Panc1 (cell line): ENCODE results near the gene USP31. TPM values are rescaled to one million over a fixed set of nuclear protein-coding genes. Genes with fewer than 3 reads are reported as not detected.

ENCODE experiments used
- ATAC-seq: fragments of 200-7000 bp; cut with Tn5 transposase; 2 replicates; pipeline ENCODE4 v1.9.1; 2020; ENCODE audit warnings: mild to moderate bottlenecking, moderate library complexity
- BruUV-seq: library from RNA; stranded (reverse); fragments of 400-500 nt; replicated peaks from 2 replicates; lab custom pipeline; 2021; lab: Mats Ljungman, UMichigan
- CTCF ChIA-PET: fragments of 300-600 bp; sonication (Branson Sonifier 250); formaldehyde crosslinking; loops from one replicate; lab custom pipeline; 2022; ENCODE audit warnings: antibody characterized with exemption; lab: Charles Lee
- POLR2A ChIA-PET: fragments of 300-600 bp; sonication (Branson Sonifier 250); formaldehyde crosslinking; loops from one replicate; lab custom pipeline; 2022; ENCODE audit warnings: antibody characterized with exemption; lab: Charles Lee
- DNase-seq: peaks from one replicate; pipeline ENCODE4 v3.0.0-alpha.2; 2010; ENCODE audit warnings: low read depth, low spot score
- H3K27ac ChIP-seq: 2 replicates; pipeline ENCODE4 v1.5.1; 2011; ENCODE audit warnings: mild to moderate bottlenecking, low read length, inconsistent platforms
- H3K27me3 ChIP-seq: fragments of 200-500 bp; sonication (Bioruptor generic); 2 replicates; pipeline ENCODE4 v1.6.0; 2014; ENCODE audit warnings: low read length, inconsistent platforms; ENCODE audit not compliant: control insufficient read depth, insufficient read depth
- H3K36me3 ChIP-seq: fragments of 200-500 bp; sonication (Bioruptor generic); 2 replicates; pipeline ENCODE4 v1.5.1; 2014; ENCODE audit warnings: inconsistent platforms, mild to moderate bottlenecking, low read length, moderate library complexity; ENCODE audit not compliant: control insufficient read depth, insufficient read depth
- H3K4me1 ChIP-seq: 2 replicates; pipeline ENCODE4 v1.5.1; 2011; ENCODE audit warnings: inconsistent platforms, mild to moderate bottlenecking, low read length, moderate library complexity; ENCODE audit not compliant: control insufficient read depth, insufficient read depth
- H3K4me3 ChIP-seq, 2 experiments: 2 replicates each; pipeline ENCODE4 v1.5.1; 2011 to 2012; ENCODE audit warnings: low read depth in 2 of 2, low read length in 2 of 2, mild to moderate bottlenecking in 2 of 2, inconsistent platforms in 1 of 2, moderate library complexity in 1 of 2
- H3K9me3 ChIP-seq: fragments of 200-500 bp; sonication (Bioruptor generic); 2 replicates; pipeline ENCODE4 v1.5.1; 2014; ENCODE audit warnings: low read depth, mild to moderate bottlenecking, inconsistent platforms, low read length, moderate library complexity; ENCODE audit not compliant: control insufficient read depth, insufficient read depth
- CTCF ChIP-seq: fragments of 450-650 bp; IDR thresholded peaks from 2 replicates; pipeline ENCODE4 v1.5.1; 2017; ENCODE audit warnings: mild to moderate bottlenecking
- POLR2AphosphoS5 ChIP-seq: IDR thresholded peaks from 2 replicates; pipeline ENCODE4 v1.6.1; 2012; ENCODE audit warnings: mild to moderate bottlenecking, low read depth, low read length, moderate library complexity
- REST ChIP-seq, 2 experiments: IDR thresholded peaks; 2 replicates each; pipeline ENCODE4 v1.6.1; 2011 to 2012; ENCODE audit warnings: low read depth in 2 of 2, control low read depth in 1 of 2, low read length in 1 of 2, mild to moderate bottlenecking in 1 of 2, moderate library complexity in 1 of 2; ENCODE audit not compliant: insufficient read depth in 1 of 2
- SIN3A ChIP-seq: IDR thresholded peaks from 2 replicates; pipeline ENCODE4 v1.6.1; 2012; ENCODE audit warnings: low read depth, mild to moderate bottlenecking, low read length, moderate library complexity, borderline replicate concordance; ENCODE audit not compliant: insufficient read depth
- TCF7L2 ChIP-seq: IDR thresholded peaks from 2 replicates; pipeline ENCODE4 v1.6.1; 2011; ENCODE audit warnings: mild to moderate bottlenecking, low read depth, low read length, inconsistent platforms
- in situ Hi-C: cut with HindIII; loops from 2 replicates; pipeline ENCODE4 v1.10.0; 2016; ENCODE audit warnings: low sequenced_read_pairs, low pct_unique_long_range_greater_than_20kb
- intact Hi-C: fragments of 100-400 bp; cut with micrococcal nuclease; formaldehyde crosslinking; loops from one replicate; pipeline ENCODE4 v1.10.0; 2022; ENCODE audit not compliant: unreplicated experiment
- total RNA-seq: library from RNA; stranded (reverse); gene quantifications from one replicate; pipeline ENCODE4 v1.2.1, GENCODE V29; 2021; ENCODE audit not compliant: unreplicated experiment

USP31 gene
- total RNA-seq, 1 experiment from 2014 or later: 27.2 TPM

- Histone ChIP-seq H3K4me3 (peak overlapping the region; percentile 80 to 86), H3K9me3 (no peaks in the 10 kb centered on the region), H3K4me1 (peaks cover 44% of the 10 kb centered on the region), H3K36me3 (no peaks in the 10 kb centered on the region; the same call in 1 of the 2 replicates), H3K27ac (peak overlapping the region; percentile 87), H3K27me3 (no peaks in the 10 kb centered on the region)
- ATAC-seq (no peak), DNase-seq (no peak)
- CTCF ChIA-PET: no interaction called here
- POLR2A ChIA-PET: no interaction called here
- no peak for TF ChIP-seq POLR2AphosphoS5
- TF ChIP-seq CTCF: no peak
- no peak for TF ChIP-seq REST (IDR thresholded peaks at IDR 0.05; ENCODE audit: insufficient read depth in 1 of 2, low read depth in 2 of 2, low read length in 1 of 2)
- TF ChIP-seq SIN3A: no peak
- intact Hi-C loops: no loop called here
- BruUV-seq: TSS peak; percentile 73
- in situ Hi-C loops: no loop called here
Observed at GRCh38 chr16:23147666-23148065, 1.6 kb downstream of the USP31 start.

DNA sequence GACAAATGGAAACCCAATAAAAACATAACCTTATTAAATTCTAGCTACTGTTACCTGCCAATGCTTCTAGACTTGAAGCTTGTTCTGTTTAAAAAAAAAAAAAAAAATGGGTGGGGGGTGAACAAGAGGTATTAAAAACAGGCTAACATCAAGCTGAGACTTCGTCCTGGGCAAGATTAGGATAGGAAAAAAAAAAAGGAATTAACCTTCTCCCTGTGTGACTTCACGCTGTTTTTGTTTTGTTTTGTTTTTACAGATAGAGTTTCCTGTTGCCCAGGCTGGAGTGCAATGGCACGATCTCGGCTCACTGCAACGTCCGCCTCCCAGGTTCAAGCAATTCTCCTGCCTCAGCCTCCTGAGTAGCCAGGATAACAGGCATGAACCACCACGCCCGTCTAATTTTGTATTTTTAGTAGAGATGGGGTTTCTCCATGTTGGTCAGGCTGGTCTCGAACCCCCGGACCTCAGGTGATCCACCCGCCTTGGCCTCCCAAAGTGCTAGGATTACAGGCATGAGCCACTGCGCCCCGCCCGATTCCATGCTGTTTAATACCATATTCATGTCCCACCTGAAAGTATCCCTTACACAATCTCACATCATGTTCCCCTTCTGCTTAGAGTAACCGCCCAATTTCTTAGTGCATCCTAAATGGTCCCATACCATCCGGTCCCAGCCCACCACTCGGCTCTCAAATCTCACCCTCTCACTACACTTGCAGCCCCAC lies 2.2 kb downstream of the USP31 start:
- Histone ChIP-seq H3K27me3 (no peaks in the 10 kb centered on the region), H3K9me3 (no peaks in the 10 kb centered on the region), H3K4me1 (peaks cover 50% of the 10 kb centered on the region), H3K36me3 (no peaks in the 10 kb centered on the region; the same call in 1 of the 2 replicates), H3K4me3 (peak overlapping the region; percentile 80 to 86), H3K27ac (peak overlapping the region; percentile 87)
- in situ Hi-C loops: no loop called here
- DNase-seq (no peak), ATAC-seq (no peak)
- BruUV-seq: no TSS peak
- intact Hi-C loops: no loop called here
- ChIA-PET CTCF (no interaction called here), POLR2A (interaction anchor here (0.6 kb wide), 2 partner anchors 77 to 427 kb away, joined by 3 to 9 read pairs; no protein-coding TSS in a partner anchor)
- TF ChIP-seq TCF7L2: no peak

GRCh38 chr16:23145608-23146007 lies 3.6 kb downstream of the USP31 start:
- POLR2A ChIA-PET: interaction anchor here (0.7 kb wide), 1 partner anchor 788 kb away, joined by 3 read pairs; no protein-coding TSS in a partner anchor
- no peaks in the 10 kb centered on the region for H3K27me3 ChIP-seq
- intact Hi-C loops: no loop called here
- in situ Hi-C loops: no loop called here
- CTCF ChIA-PET: no interaction called here
- no peak for TF ChIP-seq CTCF
- TF ChIP-seq POLR2AphosphoS5: no peak
- no peak for TF ChIP-seq SIN3A
- no peak for TF ChIP-seq TCF7L2
- TF ChIP-seq REST (IDR thresholded peaks at IDR 0.05; ENCODE audit: insufficient read depth in 1 of 2, low read depth in 2 of 2, low read length in 1 of 2): no peak
- H3K9me3 ChIP-seq: no peaks in the 10 kb centered on the region
- H3K27ac ChIP-seq: peak overlapping the region; percentile 68
- peaks cover 54% of the 10 kb centered on the region for H3K4me1 ChIP-seq
- DNase-seq: no peak
- H3K4me3 ChIP-seq: 0 out of 4 replicates have a peak overlapping the region, but pooled peaks of 1 of the 2 experiments have one; percentile 0
- no peak for ATAC-seq
- no TSS peak for BruUV-seq
- H3K36me3 ChIP-seq: no peaks in the 10 kb centered on the region; the same call in 1 of the 2 replicates
